HG03460 (cell line): ENCODE measurements around the gene LRP1B.
"Not testable (repeated sequence)": the region's sequence is repeated elsewhere in the genome, so short reads cannot be mapped to it uniquely, and the experiment has no call there.

Source experiments
- ATAC-seq: cut with Tn5 transposase; IDR thresholded peaks from one replicate; pipeline ENCODE4 v1.9.1; 2021; ENCODE audit not compliant: unreplicated experiment

The LRP1B gene

DNA sequence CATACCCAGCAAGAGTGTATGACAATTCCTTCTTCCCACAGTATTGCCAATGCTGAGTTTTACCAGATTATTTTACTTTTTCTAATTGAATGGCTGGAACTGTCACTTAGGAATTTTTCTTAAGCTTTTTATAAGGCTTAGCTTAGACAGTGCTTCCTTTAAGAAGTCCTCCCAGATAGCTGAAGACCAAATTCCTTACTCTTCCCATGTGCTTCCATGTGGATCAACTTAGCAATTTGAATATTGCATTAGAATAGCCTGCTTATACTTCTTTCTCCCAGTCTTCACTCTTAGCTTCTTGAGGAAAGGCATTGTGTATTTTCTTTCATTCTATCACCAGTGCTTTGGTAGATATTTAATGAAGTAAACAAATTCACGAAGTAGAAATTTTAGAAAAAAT, 1144.4 kb downstream of the LRP1B start:
- ATAC-seq: no peak

DNA sequence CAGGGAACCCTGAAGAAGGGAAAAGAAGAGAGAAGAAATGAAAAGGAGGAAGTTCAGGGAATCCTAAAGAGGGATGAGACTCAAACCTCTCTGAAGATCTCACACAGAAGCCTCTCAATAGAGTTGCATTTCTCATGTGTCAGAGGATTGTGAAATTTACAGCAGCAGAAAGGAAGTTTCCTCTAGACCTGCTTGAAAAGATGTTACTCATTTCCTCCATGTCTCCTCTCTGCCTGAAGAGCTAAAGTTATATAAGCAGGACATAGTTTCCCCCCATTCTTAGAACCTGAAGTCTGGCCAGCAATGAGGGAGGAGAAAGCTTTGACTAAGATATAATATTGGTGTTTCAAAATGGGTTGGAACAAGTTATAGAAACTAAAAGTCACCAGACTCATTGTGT, 1155.6 kb downstream of the LRP1B start:
- ATAC-seq: no peak

DNA sequence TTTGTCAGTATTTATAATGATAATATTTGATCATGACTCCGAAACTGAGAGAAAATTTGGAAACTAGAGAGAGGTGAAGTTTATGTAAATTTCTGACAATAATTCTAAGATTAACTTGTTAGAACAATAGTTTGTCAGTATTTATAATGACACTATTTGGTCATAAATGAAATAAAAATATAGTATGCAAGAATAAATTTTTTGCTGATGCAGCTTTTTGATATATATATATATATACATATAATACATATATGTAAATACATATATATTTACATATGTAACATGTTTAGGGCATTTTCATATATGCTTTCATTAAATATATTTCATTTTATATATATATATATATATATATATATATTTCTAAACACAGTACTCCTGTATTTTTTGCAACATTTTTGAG, 1158.1 kb downstream of the LRP1B start:
- ATAC-seq: no peak

DNA sequence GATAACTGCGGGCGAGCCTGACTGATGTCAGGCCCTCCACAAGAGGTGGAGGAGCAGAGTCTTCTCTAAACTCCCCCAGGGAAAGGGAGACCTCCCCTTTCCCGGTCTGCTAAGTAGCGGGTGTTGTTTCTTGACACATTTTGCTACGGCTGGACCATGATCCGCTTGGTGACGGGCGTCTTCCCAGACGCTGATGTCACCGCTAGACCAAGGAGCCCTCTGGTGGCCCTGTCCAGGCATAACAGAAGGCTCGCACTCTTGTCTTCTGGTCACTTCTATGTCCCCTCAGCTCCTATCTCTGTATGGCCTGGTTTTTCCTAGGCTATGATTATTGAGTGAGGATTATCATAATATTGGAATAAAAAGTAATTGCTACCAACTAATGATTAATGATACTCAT, 1166.5 kb downstream of the LRP1B start:
- not testable (repeated sequence) for ATAC-seq

DNA sequence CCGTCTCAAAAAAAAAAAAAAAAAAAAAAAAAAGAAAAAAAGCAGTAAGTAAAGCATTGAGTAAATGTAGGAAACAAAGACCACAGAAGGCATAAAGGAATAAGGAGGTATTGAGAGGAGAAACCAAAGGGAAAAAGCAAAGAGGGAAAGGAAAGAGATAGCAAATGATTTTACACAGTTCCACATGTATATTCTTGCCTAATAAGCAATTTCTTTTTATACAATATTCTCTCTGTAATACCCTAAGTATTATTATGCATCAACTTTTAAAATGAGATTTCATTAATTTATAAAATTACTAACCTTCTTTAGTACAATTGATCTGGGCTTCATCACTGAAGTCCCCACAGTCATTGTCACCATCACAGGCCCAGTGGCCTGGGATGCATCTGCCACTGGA, 1180.9 kb downstream of the LRP1B start:
- ATAC-seq: no peak

DNA sequence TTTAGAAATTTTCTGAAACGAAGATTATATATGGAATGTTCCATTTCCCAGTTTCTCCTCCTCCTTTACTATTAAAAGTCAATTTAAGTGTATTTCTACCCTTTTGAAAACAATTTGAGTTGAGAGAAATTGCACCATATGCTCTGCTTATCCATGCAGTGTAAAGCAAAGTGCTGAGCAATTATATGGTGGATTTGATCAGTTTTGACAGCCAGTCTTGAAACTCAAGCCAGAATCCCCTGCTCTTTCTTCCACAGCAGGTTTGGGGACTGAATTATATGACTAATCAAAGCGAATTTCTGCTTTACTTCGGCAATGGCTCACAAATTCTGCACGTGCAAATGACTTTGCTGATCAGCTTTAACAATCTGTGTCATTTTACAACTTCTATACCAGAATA, 1183.6 kb downstream of the LRP1B start:
- ATAC-seq: no peak

DNA sequence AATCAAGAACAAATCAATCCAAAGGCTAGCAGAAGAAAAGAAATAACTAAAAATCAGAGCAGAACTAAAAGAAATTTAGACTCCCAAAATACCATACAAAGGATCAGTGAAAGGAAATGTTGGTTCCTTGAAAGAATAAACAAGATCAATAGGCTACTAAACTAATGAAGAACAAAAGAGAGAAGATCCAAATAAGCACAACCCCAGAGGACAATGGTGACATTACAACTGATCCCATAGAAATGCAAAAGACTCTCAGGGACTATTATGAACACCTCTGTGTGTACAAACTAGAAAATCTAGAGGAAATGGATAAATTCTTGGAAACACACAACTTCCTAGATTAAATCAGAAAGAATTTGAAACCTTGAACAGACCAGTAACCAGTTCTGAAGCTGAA, 1186.9 kb downstream of the LRP1B start:
- no peak for ATAC-seq

DNA sequence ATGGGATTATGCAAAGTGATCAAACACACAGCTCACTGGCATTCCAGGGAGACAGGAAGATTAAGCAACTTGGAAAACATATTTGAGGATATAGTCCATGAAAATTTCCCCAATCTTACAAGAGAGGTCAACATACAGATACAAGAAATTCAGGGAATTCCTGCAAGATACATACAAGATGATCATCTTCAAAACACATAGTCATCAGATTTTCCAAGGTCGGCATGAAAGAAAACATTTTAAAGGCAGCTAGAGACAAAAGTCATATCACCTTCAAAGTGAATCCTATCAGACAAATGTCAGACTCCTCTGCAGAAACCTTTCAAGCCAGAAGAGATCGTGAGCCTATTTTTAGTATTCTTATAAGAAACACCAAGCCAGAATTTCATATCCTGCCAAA, 1188.5 kb downstream of the LRP1B start:
- no peak for ATAC-seq

DNA sequence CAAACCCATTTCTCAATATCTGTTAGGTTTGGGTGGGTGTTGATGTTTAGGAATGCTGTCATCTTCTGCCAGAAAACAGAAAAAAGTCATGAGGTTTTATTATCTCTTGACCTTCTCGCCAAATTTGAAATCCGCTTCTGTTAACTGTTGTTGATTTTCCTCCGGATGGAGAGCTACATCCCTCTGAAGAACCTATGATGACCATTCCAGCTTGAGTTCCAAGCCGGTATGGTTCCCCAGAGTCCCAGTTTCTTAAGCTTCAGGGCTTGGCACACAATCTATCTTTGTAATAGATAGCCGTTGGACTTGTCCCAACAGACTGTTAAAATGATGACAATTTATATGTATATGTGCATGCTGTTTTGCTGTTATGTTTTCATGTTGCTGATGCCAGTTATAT, 1201.0 kb downstream of the LRP1B start:
- no peak for ATAC-seq

DNA sequence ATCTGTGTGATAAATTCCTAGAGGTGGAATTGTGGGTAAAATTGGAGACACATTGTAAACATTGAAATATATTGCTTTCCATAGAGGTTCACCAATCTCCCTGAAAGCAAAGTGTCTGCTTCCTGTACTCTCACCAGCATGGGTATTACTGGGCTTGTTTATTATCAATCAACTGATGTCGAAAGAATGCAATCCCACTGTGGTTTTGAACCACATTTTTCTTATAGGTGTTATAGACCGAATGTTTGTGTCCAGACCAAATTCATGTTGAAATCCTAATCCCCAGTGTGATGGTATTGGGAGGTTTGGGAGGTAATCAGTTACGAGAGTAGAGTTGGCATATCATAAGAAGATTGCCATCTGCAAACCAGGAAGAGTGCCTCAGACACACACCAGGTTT, 1212.4 kb downstream of the LRP1B start:
- ATAC-seq: no peak

DNA sequence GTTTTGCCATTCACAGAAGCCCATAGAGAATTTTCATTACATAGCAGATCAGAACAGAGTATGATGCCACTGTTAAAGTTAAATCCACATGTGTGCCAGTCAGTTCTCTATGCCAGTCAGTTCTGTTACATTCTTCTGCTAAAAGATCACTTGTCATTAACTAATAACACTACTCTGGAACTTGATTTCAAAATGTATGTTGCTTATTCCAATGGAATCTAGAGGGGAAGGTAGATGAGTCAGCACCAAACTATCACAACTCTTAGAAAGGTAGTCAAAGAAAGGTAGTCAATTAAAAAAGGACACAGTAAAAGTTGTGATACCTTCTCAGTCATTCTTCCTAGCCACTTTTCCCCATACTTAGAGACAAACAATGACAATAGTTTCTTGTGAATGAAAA, 1214.4 kb downstream of the LRP1B start:
- ATAC-seq: no peak

DNA sequence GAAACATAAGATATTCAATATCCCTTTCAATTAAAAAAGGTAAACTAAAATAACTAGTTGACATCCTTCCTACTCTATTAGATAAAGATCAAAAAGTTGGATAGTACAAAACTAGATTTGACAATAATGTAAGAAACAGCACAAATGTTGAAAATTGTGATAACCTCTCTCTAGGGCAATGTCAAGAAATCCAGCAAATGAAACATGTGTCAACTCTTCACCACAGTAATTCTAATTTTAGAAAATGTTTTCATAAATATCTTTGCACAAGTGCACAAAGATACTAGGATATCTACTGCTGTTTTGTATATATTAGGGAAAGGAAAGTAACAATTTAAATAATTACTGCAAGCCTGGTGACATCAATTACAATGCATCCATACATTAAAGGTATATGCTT, 1220.1 kb downstream of the LRP1B start:
- ATAC-seq: no peak

DNA sequence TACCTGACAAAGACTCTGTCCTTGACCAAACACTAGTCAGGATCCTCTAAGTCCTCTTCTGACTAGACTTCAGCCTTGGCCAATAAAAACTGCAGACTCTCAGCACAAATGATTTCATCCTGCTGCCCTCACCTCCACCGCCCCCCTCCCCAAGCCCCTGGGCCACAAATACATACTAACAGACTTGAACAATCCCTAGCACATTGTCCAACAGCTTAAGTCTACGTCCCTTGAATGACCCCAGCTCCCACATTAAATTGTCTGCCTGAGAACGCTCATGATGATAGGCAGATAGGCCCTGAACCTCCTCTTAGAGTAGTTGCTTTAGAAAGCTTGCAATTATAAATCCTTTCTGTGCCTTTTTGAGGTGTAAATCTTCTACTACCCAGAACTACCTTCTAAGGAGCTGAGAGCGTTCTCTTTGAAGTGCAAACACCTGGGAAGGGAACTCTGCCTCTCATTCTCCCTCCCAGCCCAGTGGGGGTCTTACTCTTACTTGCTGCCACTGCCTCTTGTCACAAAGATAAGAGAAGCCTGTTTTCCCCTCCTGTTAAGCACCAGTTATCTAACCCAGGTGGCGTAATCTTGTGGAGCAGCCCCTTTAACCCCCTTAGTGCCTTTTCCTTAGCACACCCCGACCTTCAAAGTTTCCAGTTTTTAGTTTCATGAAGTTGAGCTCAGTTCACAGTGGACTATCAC, 1225.6 kb downstream of the LRP1B start:
- no peak for ATAC-seq

DNA sequence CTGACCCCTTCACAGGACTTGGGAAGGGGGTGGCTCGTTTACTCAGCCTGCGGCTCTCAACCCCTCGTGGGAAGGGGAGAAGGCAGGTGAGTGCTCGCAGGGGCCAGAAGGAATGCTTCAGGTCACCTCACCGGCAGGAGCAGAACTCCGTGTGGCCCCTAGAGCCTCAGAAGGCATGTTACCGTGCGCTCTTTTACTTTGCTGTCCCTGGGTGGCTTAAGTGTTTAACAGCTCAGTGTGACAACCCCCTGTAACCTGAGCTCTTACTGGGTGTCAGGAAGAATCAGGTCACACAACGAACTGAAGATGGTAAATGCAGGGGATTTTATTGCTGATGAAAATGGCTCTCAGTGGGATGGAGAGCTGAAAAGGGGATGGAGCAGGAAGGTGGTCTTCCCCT, 1235.4 kb downstream of the LRP1B start:
- no peak for ATAC-seq

DNA sequence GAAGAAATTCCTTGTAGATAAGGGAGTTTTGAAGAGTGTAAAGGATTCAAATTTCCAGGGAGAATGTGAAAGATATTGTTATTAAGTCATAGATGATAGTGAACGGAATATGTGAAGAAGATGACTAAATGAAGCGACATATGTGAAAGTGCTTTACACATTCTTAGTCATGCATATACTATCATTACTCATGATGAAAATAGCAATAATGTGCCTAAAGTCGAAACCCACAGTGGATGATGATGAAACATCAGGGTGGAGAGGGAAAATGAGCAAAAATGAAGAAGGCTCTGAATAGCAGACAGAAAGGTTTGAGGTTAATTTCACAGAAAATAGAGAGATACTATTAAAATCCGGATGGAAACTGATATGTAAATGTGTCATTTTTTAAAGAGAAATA, 1237.1 kb downstream of the LRP1B start:
- ATAC-seq: no peak

DNA sequence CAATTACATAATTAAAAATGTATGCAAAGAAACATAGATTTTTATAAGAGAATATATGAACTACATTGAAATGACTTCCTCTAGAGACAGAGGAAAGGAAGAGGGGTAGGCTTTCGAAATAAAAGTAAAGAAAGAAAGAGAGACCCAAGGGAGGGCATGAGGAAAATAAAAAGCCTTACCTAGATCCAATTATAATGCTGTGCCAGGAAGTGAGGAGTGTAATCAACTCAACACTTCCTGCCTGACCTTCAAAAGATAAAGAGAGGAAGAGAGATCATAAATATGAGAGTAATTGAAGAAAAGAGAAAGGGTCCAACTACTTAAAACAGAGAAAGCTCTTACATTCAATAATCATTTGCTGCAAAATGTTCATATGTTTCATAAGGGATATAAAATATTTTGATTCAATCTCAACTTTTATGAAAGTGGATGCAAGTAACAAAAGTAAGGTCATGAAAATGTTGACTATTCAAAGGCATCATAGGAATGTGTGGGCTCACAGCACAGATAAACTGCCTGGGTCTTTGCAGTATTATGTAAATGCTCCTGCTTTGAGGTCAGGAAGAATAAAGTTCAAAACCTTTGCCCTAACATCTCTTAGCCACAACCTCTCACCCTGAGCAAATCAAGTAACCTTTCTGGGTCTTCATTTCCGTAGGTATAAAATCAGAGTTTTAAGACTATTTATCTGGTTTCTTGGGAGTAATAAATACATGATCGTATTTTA, 1237.7 kb downstream of the LRP1B start:
- ATAC-seq: no peak

DNA sequence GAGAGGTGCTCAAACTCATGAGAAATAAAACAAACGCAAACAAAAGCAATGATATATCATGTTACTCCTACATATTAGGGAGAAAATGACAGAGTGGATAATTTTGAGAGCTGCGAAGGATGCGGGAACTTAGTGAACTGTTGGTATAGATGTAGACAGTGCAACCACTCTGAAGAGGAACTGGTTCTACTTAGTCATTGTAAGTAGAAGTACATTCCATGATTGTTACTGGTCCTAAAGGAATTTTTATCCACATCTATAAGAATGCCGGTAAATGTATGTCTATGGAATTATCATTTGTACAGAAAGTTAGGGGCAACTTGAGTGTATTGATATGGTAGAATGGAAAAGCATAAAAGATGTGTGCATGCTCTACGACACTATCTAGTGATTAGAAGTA, 1238.4 kb downstream of the LRP1B start:
- ATAC-seq: no peak

DNA sequence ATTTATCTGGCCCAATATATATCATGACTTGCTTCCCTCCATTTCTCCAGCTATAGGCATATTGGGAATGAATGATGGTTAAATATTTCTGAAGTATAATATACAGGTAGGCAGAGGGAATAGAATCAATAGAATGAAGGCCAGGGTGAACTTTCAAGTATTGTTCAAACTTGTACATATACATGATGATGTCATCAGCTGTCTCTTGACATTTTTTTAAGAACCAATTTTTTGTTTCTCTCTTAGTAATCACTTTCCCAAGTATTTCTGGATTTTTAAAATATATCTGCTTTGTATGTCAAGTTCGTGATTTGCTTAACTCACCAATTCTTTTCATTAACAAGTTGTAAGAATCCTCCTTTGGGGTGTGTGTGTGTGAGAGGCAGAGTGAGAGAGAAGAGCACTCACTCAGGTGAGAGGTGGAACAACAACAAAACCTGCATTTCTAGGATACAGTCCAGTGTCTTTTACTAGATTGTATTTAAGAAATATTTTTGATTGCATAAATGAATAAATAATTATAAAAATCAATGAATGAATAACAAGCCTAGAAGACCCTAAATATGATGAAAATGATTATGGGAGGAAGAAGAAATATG, 1239.1 kb downstream of the LRP1B start:
- no peak for ATAC-seq

DNA sequence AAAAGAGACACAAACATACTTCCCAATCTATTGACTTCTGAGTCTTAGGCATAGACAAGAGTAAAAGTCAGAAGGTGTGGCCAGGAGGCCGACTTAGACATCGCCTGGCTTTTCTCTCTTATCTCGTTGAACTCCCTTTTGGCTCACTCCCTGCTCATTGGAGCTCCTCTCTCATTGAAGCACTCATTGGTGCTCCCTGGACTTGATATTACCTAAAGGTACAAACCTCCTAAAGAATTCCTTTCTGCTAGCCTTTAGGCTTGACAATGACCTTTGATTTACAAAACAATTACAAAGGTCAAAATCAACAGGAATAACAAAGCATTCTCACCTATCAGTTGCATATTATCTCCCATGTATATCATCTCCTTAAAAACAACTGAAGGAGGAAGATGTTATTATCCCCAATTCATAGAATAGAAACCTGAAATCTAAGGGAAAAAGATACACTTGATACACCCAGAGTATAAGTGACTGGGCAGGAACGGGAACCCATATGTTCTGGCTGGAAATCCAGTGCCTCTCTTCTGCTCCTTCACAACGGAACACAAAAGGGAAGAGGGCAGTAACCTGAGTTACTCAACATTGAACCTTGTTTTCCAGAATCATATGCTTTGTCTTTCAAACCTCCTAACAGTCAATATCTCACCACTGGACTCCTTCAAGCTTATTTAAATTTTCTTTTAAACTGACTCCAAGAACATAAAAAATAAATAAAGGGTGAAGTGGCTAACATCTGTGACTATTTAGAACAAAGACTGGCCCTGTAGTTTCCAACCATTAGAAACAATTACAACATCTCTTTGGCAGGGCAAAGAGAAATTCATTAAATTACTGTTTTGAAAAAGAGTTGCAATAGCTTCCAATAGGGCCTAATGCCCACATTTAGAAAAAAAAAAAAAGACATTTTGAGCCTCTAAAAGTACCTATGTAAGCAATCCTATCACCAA, 1247.9 kb downstream of the LRP1B start:
- no peak for ATAC-seq

DNA sequence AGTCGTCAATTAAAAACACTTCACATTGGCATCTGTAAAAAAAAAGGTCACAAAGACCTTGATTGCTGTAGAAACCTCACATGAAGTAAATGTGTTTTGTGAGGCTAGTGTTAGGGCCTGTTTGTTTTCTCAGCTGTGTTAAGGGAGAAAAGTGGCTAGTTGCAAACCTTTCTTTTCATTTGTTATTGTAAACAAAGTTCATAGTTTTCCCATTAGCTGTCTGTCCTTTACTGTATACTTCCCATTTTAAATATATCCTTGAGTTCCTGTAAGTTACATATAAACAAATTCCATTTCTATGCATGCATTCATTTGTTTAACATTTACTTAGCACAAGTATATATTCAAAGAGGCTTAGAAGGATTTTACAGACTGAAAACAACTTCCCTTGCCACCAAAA, 1250.2 kb downstream of the LRP1B start:
- no peak for ATAC-seq

DNA sequence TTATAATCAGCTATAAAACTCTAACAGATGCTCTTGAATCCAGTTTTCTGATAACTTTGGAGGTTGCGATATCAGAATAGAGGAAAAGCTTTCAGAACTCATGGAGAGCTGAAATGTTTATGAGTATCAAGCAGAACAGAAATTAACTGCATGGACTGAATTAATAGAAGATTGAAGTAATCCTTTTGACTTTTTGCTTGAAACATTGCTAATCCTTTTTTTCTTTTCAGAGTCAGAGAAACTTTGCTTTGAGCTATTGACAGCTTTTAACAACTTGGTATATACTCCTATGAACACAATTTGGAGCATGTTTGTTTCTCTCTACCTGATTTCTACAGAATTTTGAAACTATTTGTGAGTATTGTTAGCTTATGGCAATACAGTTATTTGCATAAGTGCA, 1254.8 kb downstream of the LRP1B start:
- no peak for ATAC-seq
